HEK293 (cell line): ENCODE results near the gene PRELID2.

ENCODE experiments used
- CTCF ChIA-PET: fragments of 350-600 bp; formaldehyde crosslinking; extraction: SDS; loops from one replicate; lab custom pipeline; 2021; ENCODE audit warnings: antibody characterized with exemption; lab: Yijun Ruan, JAX
- POLR2A ChIA-PET: fragments of 300-600 bp; formaldehyde crosslinking; extraction: SDS; loops from one replicate; lab custom pipeline; 2020; ENCODE audit warnings: antibody characterized with exemption, inconsistent platforms; lab: Yijun Ruan, JAX
- H3K27ac ChIP-seq: fragments of 200-500 bp; sonication (Bioruptor generic); 2 replicates; pipeline ENCODE4 v1.5.1; 2014; ENCODE audit warnings: low read depth, low read length, control low read depth, inconsistent platforms; ENCODE audit errors: extremely low read depth
- H3K36me3 ChIP-seq, 2 experiments: fragments of 200-500 bp in 1 of 2; sonication (Bioruptor generic) in 1 of 2; 1 replicate in 1 of 2; 2 replicates in 1 of 2; pipeline ENCODE4 v1.5.1; 2014 to 2017; ENCODE audit warnings: inconsistent platforms in 2 of 2, low read length in 2 of 2; ENCODE audit not compliant: control insufficient read depth in 2 of 2, insufficient read depth in 1 of 2
- H3K4me1 ChIP-seq: fragments of 200-500 bp; sonication (Bioruptor generic); 2 replicates; pipeline ENCODE4 v1.5.1; 2014; ENCODE audit warnings: mild to moderate bottlenecking, low read length, inconsistent platforms; ENCODE audit not compliant: control insufficient read depth, insufficient read depth
- H3K4me3 ChIP-seq: 2 replicates; pipeline ENCODE4 v1.5.1; 2011; ENCODE audit warnings: low read depth, mild to moderate bottlenecking, control low read depth, low read length, moderate library complexity
- H3K9me3 ChIP-seq: fragments of 200-500 bp; sonication (Bioruptor generic); 2 replicates; pipeline ENCODE4 v1.5.1; 2014; ENCODE audit warnings: low read depth, low read length, inconsistent platforms; ENCODE audit not compliant: control insufficient read depth, insufficient read depth
- EGR2 ChIP-seq: fragments of 450-650 bp; formaldehyde crosslinking; IDR thresholded peaks from 2 replicates; pipeline ENCODE4 v1.5.1; 2016; ENCODE audit warnings: low read depth, missing biosample characterization, missing genetic modification characterization
- GFI1B ChIP-seq: fragments of 450-650 bp; formaldehyde crosslinking; IDR thresholded peaks from 2 replicates; pipeline ENCODE4 v1.5.1; 2016; ENCODE audit warnings: missing biosample characterization, missing genetic modification characterization
- IKZF3 ChIP-seq: fragments of 450-650 bp; IDR thresholded peaks from 2 replicates; pipeline ENCODE4 v1.5.0; 2018; ENCODE audit warnings: missing biosample characterization, mild to moderate bottlenecking, missing genetic modification characterization, moderate library complexity
- KLF1 ChIP-seq: fragments of 450-650 bp; formaldehyde crosslinking; IDR thresholded peaks from 2 replicates; pipeline ENCODE4 v1.5.1; 2016; ENCODE audit warnings: missing biosample characterization, missing genetic modification characterization
- ZFHX2 ChIP-seq: fragments of 450-650 bp; formaldehyde crosslinking; conservative IDR thresholded peaks from 2 replicates; pipeline ENCODE4 v1.5.1; 2016; ENCODE audit warnings: missing biosample characterization, missing genetic modification characterization
- ZIC2 ChIP-seq: fragments of 450-650 bp; formaldehyde crosslinking; IDR thresholded peaks from 2 replicates; pipeline ENCODE4 v1.5.1; 2016; ENCODE audit warnings: missing biosample characterization, missing genetic modification characterization
- ZNF112 ChIP-seq: fragments of 450-650 bp; formaldehyde crosslinking; IDR thresholded peaks from 2 replicates; pipeline ENCODE4 v1.5.0; 2017; ENCODE audit warnings: missing biosample characterization, missing genetic modification characterization
- ZNF155 ChIP-seq: fragments of 450-650 bp; formaldehyde crosslinking; IDR thresholded peaks from 2 replicates; pipeline ENCODE4 v1.5.1; 2016; ENCODE audit warnings: missing biosample characterization, missing genetic modification characterization
- ZNF174 ChIP-seq: fragments of 450-650 bp; formaldehyde crosslinking; IDR thresholded peaks from 2 replicates; pipeline ENCODE4 v1.5.0; 2017; ENCODE audit warnings: missing biosample characterization, mild to moderate bottlenecking, missing genetic modification characterization
- ZNF280C ChIP-seq: fragments of 450-650 bp; formaldehyde crosslinking; IDR thresholded peaks from 2 replicates; pipeline ENCODE4 v1.5.1; 2016; ENCODE audit warnings: missing biosample characterization, missing genetic modification characterization
- ZNF292 ChIP-seq: fragments of 450-650 bp; formaldehyde crosslinking; IDR thresholded peaks from 2 replicates; pipeline ENCODE4 v1.5.1; 2016; ENCODE audit warnings: low read depth, missing biosample characterization, missing genetic modification characterization, borderline replicate concordance
- ZNF311 ChIP-seq: fragments of 450-650 bp; formaldehyde crosslinking; IDR thresholded peaks from 2 replicates; pipeline ENCODE4 v1.5.1; 2017; ENCODE audit warnings: missing biosample characterization, missing genetic modification characterization, borderline replicate concordance
- ZNF341 ChIP-seq: fragments of 450-650 bp; formaldehyde crosslinking; IDR thresholded peaks from 2 replicates; pipeline ENCODE4; 2016; ENCODE audit warnings: low read depth, missing biosample characterization, missing genetic modification characterization
- ZNF350 ChIP-seq: fragments of 450-650 bp; formaldehyde crosslinking; IDR thresholded peaks from 2 replicates; pipeline ENCODE4 v1.5.0; 2017; ENCODE audit warnings: missing biosample characterization, mild to moderate bottlenecking, missing genetic modification characterization
- ZNF449 ChIP-seq: fragments of 450-650 bp; formaldehyde crosslinking; IDR thresholded peaks from 2 replicates; pipeline ENCODE4 v1.5.1; 2017; ENCODE audit warnings: missing biosample characterization, mild to moderate bottlenecking, missing genetic modification characterization, moderate library complexity
- ZNF571 ChIP-seq: fragments of 450-650 bp; formaldehyde crosslinking; IDR thresholded peaks from 2 replicates; pipeline ENCODE4 v1.5.0; 2017; ENCODE audit warnings: missing biosample characterization, missing genetic modification characterization
- ZNF654 ChIP-seq: fragments of 450-650 bp; formaldehyde crosslinking; IDR thresholded peaks from 2 replicates; pipeline ENCODE4 v1.5.1; 2016; ENCODE audit warnings: low read depth, missing biosample characterization, missing genetic modification characterization
- ZNF692 ChIP-seq: fragments of 450-650 bp; formaldehyde crosslinking; IDR thresholded peaks from 2 replicates; pipeline ENCODE4 v1.5.1; 2016; ENCODE audit warnings: missing biosample characterization, missing genetic modification characterization
- ZSCAN18 ChIP-seq: fragments of 450-650 bp; formaldehyde crosslinking; IDR thresholded peaks from 2 replicates; pipeline ENCODE4 v1.5.1; 2016; ENCODE audit warnings: missing biosample characterization, missing genetic modification characterization
- ZSCAN5A ChIP-seq: fragments of 450-650 bp; formaldehyde crosslinking; IDR thresholded peaks from 2 replicates; pipeline ENCODE4 v1.5.1; 2016; ENCODE audit warnings: missing biosample characterization, missing genetic modification characterization

Gene PRELID2

GRCh38 chr5:145723516-145723915 is 111.6 kb downstream of the PRELID2 start:
- no peaks in the 10 kb centered on the region for H3K4me1 ChIP-seq
- no peak overlapping the region for H3K27ac ChIP-seq
- ChIA-PET POLR2A (no interaction called here), CTCF (interaction anchor here (0.6 kb wide), 1 partner anchor 819 kb away, joined by 3 read pairs; no protein-coding TSS in a partner anchor)
- H3K4me3 ChIP-seq = no peak overlapping the region
- H3K9me3 ChIP-seq = no peaks in the 10 kb centered on the region
- TF ChIP-seq ZNF449 (tag by site-specific recombination) = no peak
- no peak for TF ChIP-seq ZSCAN18 (tag by site-specific recombination)
- no peak for TF ChIP-seq ZNF692 (tag by site-specific recombination)
- TF ChIP-seq IKZF3 (tag by site-specific recombination) = no peak
- TF ChIP-seq ZNF571 = no peak
- TF ChIP-seq ZNF155 (tag by site-specific recombination) = no peak
- H3K36me3 ChIP-seq = no peaks in the 10 kb centered on the region

- POLR2A ChIA-PET = no interaction called here
- CTCF ChIA-PET = interaction anchor here (0.6 to 2.7 kb wide), 7 partner anchors 10 to 249 kb away, joined by 3 to 9 read pairs (median 3); no protein-coding TSS in a partner anchor
- Histone ChIP-seq H3K36me3 (no peaks in the 10 kb centered on the region), H3K4me3 (no peak overlapping the region), H3K27ac (no peak overlapping the region), H3K4me1 (no peaks in the 10 kb centered on the region), H3K9me3 (no peaks in the 10 kb centered on the region)
- TF ChIP-seq ZNF174 (no peak), ZIC2 (tag by site-specific recombination) (no peak), KLF1 (no peak), ZNF280C (tag by site-specific recombination) (no peak), ZNF350 (tag by site-specific recombination) (no peak), ZNF654 (tag by site-specific recombination) (peak; percentile 28; the same call in 1 of the 2 replicates), GFI1B (tag by site-specific recombination) (no peak), ZNF112 (tag by site-specific recombination) (no peak), ZNF292 (tag by site-specific recombination) (no peak)
Observed at GRCh38 chr5:145718956-145719355, 116.2 kb downstream of the PRELID2 start.

- ChIA-PET CTCF (interaction anchor here (1.0 kb wide), 1 partner anchor 477 kb away, joined by 4 read pairs; no protein-coding TSS in a partner anchor), POLR2A (no interaction called here)
- Histone ChIP-seq H3K27ac (no peak overlapping the region), H3K9me3 (no peaks in the 10 kb centered on the region), H3K4me3 (no peak overlapping the region), H3K36me3 (no peaks in the 10 kb centered on the region), H3K4me1 (no peaks in the 10 kb centered on the region)
- TF ChIP-seq ZNF341 (tag by site-specific recombination) = no peak
- TF ChIP-seq ZNF280C (tag by site-specific recombination) = no peak
- TF ChIP-seq ZNF311 = no peak
- peak; percentile 95 for TF ChIP-seq EGR2
- no peak for TF ChIP-seq ZSCAN5A
- peak; percentile 78 for TF ChIP-seq ZFHX2 (tag by site-specific recombination)
- TF ChIP-seq KLF1 = no peak
- TF ChIP-seq, all 188 proteins: peak for 2
Observed at GRCh38 chr5:145715412-145715811, 119.7 kb downstream of the PRELID2 start.
